Progenitor cell of endocrine pancreas (in vitro differentiated cells): Measurements from ENCODE around the gene JCHAIN. TPM values are rescaled to one million over a fixed set of nuclear protein-coding genes. Genes with fewer than 3 reads are reported as not detected.

ENCODE experiments used
- DNase-seq: peaks from one replicate; pipeline ENCODE4 v3.0.0; 2021; ENCODE audit warnings: low spot score; ENCODE audit not compliant: unreplicated experiment
- H3K27ac Mint-ChIP-seq: 2 replicates; pipeline ENCODE4 v1.8.0; 2021; ENCODE audit warnings: mild to moderate bottlenecking, moderate library complexity, mixed read lengths
- H3K27me3 Mint-ChIP-seq: 2 replicates; pipeline ENCODE4 v1.8.0; 2021; ENCODE audit warnings: mixed read lengths
- H3K36me3 Mint-ChIP-seq: 2 replicates; pipeline ENCODE4 v1.8.0; 2022; ENCODE audit warnings: mixed read lengths; ENCODE audit not compliant: insufficient read depth
- H3K4me1 Mint-ChIP-seq: 2 replicates; pipeline ENCODE4 v1.8.0; 2021; ENCODE audit warnings: low read depth, mixed read lengths
- H3K4me3 Mint-ChIP-seq: 2 replicates; pipeline ENCODE4 v1.8.0; 2021; ENCODE audit warnings: low read depth, mild to moderate bottlenecking, moderate library complexity, mixed read lengths
- H3K9me3 Mint-ChIP-seq: 2 replicates; pipeline ENCODE4 v1.8.0; 2021; ENCODE audit warnings: low read depth, mixed read lengths
- CTCF ChIP-seq: fragments of 200-600 bp; sonication (generic); IDR thresholded peaks from one replicate; pipeline ENCODE4 v1.5.0; 2021; ENCODE audit warnings: antibody characterized with exemption, mild to moderate bottlenecking; ENCODE audit not compliant: unreplicated experiment
- total RNA-seq: library from RNA; stranded (reverse); gene quantifications from 2 replicates; pipeline ENCODE4 v1.2.1, GENCODE V29; 2021

Gene JCHAIN
- total RNA-seq, 1 donor from 2014 or later = not detected

DNA sequence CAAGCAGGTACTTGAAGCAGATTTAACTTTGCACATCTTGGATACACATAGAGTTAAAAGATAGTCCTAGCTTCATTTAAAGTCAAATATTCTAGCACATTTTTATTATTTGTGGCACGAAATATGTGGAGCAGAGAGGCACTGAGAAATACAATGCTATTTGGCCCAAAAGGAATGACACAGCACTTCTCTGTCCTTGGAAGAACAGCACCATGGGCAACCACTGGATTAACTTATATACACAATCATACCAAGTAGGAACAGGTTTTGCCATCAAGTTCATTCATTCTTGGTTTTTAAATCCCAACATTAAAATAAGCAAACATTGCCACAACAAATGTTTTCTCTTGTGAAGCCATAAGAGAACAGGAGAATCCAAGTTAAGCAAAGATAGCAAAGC lies 38.7 kb downstream of the JCHAIN start:
- Mint-ChIP-seq H3K4me1 (peaks cover 7% of the 10 kb centered on the region), H3K9me3 (peaks cover 2% of the 10 kb centered on the region), H3K27ac (no peak overlapping the region), H3K36me3 (no peaks in the 10 kb centered on the region), H3K27me3 (no peaks in the 10 kb centered on the region), H3K4me3 (no peak overlapping the region)
- no peak for DNase-seq
- TF ChIP-seq CTCF = no peak

DNA sequence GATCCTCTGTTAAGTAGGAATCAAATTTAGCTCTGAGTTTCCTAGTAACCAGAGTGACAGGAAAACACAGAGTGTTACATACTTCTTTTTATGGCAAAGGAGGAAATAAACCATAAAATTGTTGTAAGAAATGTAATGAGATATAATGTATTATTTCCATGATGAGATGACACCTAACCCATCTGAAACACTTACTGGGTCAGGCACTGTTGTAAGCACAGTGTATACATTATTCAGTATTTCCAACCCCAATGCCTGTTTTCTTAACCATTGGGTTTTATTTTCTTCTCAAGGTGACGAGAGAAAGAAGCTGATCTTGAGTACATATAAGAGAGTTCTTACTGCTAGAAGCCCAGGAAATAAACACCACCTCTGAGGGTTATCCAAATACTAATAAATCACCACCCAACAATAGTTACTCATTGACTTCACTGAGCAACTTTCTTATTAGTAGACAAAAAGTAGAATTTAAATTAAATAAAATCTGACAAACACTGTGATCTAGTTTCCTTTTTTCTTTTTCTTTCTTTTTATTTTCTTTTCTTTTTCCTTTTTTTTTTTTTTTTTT lies 42.0 kb downstream of the JCHAIN start:
- Mint-ChIP-seq H3K36me3 (no peaks in the 10 kb centered on the region), H3K4me1 (peaks cover 5% of the 10 kb centered on the region), H3K27me3 (no peaks in the 10 kb centered on the region), H3K4me3 (no peak overlapping the region), H3K27ac (no peak overlapping the region), H3K9me3 (peaks cover 2% of the 10 kb centered on the region)
- no peak for TF ChIP-seq CTCF
- DNase-seq = no peak

- H3K9me3 Mint-ChIP-seq = peaks cover 2% of the 10 kb centered on the region
- H3K36me3 Mint-ChIP-seq = no peaks in the 10 kb centered on the region
- no peak for DNase-seq
- no peak overlapping the region for H3K4me3 Mint-ChIP-seq
- peaks cover 5% of the 10 kb centered on the region for H3K4me1 Mint-ChIP-seq
- H3K27me3 Mint-ChIP-seq = no peaks in the 10 kb centered on the region
- no peak for TF ChIP-seq CTCF
- no peak overlapping the region for H3K27ac Mint-ChIP-seq
Measured at GRCh38 chr4:70623323-70623722, 43.0 kb downstream of the JCHAIN start.

DNA sequence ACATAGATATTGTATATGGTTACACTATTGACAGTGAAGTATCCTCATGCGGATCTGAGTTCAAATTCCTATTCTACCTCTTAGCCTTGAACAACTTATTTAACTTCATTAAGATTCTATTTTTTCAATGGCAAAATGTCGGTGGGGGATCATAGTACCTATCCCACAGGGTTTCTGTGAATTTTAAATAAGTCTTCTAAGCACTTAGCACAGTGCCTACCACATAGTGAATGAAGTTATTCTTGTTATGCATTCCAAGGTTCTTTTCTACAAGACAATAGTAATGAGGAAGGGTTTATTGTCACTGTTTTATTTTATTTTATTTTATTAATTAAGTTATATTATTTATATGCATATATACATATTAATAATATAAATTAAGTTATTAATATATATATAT lies 46.5 kb downstream of the JCHAIN start:
- no peak overlapping the region for H3K4me3 Mint-ChIP-seq
- no peak for DNase-seq
- H3K9me3 Mint-ChIP-seq = no peaks in the 10 kb centered on the region
- no peak overlapping the region for H3K27ac Mint-ChIP-seq
- peaks cover 12% of the 10 kb centered on the region for H3K4me1 Mint-ChIP-seq
- no peak for TF ChIP-seq CTCF
- H3K36me3 Mint-ChIP-seq = no peaks in the 10 kb centered on the region
- no peaks in the 10 kb centered on the region for H3K27me3 Mint-ChIP-seq

DNA sequence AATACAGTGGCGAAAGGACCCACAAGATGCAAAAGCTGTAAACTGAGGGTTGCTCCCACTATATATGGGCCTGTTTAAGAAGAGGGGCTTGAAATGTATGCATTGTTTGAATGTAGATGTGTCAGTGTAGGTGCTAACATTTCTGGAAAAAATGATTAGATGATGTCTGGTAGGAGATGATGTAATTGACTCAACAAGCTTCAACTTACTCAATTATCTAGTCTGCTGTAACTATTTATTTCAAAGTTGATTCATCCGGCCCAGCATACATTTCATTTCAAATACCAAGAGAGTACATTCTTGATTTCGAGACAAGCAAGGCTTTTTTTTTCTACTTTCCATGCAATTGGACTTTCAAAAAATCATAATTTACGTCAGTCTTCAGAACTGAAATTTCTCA lies 47.0 kb downstream of the JCHAIN start:
- H3K4me1 Mint-ChIP-seq = peaks cover 12% of the 10 kb centered on the region
- no peaks in the 10 kb centered on the region for H3K9me3 Mint-ChIP-seq
- H3K36me3 Mint-ChIP-seq = no peaks in the 10 kb centered on the region
- H3K27me3 Mint-ChIP-seq = no peaks in the 10 kb centered on the region
- no peak overlapping the region for H3K27ac Mint-ChIP-seq
- TF ChIP-seq CTCF = no peak
- H3K4me3 Mint-ChIP-seq = no peak overlapping the region
- DNase-seq = no peak
